ENCODE data around the gene BAG5.

The BAG5 gene

DNA sequence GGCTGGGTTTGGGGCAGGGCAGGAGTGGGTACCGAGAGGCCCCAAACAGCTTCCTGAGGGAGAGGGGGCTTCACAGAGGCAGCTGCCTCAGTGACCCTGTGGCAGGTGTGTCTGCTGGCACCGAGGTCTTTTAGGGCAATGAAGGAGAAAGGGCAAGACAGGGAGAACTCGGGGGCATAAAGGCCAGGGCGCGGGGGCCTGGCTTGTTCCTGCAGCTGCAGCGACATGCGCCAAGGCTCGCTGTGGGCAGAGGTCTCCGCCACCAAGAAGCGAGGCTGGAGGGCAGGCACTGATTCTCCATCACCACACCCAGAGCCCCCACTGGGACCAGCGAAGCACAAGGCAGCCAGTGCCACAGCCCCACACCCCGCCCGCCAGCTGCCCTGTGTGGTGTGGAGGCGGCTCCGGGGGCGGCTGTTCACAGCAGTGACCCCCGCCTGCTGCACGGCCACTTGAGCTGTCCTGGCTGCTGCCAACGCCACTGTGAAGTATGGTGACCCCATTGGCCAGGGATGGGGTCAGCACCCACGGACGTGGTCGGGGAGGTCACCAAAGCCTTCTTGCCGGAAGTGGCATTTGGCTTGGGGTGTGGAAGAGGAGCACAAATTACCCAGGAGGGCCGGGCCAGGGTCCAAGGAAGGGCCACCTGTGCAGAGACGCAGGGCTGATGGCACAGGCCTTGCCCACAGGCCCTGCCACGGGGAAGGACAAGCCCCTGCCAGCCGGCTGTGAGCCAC lies 16.4 kb downstream of the BAG5 start:
- no peak for DNase-seq

DNA sequence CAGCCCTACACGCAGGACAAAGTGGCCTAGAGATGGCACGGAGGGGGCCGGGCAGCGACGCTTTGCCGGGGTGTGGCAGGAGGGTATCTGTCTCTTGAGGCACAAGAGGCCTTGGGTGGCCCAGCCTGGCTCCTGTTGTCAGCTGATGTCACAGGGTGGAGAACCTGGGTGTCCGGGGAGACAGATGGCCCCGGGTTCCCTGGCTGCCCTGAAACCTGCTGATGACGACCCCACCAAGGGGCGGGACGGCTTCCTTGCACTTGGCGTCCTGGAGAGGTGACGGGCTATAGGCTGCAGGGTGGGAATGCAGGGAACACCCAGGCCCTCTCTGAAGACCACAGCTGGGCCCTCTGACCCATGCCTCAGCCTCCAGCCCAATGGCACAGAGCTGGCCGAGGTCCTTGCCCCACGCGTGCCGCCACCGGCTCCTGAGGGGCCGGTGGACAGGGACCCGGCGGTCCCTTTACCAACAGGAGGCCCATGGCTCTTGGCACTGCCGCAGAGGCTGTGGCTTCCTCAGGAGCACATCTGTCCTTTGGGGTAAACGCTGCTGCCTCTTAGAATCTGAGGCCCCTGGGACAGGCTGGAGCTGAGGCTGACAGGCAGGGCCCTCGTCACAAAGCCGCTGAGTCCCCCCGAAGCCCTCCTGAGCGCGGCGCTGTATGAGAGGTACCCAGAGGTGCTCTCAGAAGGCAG lies 17.1 kb downstream of the BAG5 start:
- DNase-seq: no peak

DNA sequence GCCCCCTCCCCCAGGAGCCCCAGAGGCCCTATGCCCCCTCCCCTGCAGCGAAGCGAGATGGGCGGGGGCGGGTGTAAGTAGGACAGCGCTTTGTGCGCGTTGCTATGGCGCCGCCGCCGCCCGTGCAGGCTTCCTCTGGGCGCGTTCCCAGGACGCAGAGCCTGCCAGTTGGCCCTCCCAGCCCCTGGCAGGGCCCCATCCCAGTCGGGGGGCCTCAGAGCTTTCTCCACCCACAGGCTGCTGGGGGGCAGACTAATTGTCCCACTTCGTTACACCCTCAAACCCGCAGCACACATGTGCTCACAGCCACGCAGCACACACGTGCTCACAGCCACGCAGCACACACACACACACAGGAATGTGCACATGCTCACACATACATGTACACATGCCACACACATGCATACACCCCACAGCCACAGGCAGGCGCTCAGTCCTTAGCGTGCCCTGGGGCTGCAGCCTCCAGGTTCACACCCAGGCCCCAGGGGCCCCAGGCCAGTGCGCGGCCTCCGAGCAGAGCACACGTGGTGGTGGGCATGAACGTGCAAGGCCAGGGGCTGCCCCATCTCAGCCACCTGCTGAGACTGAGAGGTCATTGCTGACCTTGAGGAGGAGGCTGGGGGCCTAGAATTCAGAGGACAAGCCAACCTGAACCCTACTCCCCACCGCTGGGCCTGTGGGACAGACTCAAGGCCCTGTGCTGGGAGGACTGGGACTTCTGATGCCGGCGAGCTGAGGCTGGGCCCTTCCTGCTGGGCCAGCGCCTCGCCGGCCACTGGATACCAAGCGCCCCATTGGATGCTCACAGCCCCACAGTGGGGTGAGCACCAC lies 17.9 kb downstream of the BAG5 start:
- no peak for DNase-seq

DNA sequence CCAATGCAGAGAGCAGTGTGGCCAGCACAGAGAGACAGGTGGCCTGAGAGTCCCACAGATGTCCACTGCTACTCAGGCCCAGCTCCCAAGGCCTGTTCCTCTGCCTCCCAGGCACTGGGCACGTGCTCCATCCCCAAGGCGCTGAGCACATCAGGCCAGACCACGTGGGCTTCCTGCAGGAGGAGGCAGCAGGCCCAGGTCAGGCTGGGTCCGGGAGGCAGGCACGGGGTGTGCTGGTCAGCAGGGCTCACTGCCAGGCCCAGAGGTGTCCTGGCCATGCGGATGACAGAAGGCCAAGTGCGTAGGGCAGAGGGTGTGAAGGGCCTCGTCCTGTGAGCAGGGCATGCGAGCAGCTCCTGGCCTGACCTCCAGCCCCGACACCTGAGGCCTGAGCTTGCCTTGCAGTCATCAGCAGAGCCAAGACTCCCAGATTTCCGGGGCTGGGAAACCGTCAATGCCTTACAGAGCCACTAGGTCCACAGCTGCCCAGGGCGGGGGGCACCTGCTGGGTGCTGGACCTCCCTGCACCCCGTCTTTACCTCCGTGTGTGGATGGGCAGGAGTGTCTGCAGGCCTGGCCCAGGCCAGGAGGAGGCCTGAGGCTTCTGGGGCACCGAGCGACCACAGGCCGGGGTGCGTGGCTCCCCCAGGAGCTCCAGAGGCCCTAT lies 18.6 kb downstream of the BAG5 start:
- no peak for DNase-seq

DNA sequence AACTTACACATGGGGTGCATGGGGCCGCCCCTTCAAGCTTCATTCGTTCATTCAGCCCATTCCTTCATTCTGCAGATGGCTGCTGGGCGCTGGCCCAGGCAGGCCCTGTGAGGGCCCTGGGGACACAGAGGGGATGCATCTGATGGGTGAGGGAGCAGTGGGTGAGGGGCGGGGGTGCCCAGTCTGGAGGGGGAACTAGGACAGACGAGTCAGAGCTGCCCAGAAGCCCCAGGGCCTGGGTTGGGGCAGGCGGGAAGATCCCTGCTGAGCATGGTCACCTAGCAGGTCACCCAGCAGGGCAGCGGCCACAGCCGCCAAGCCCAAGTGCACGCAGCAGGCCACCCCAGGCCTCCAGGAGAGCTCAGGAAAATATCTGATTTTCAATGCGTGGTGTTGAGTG lies 19.3 kb downstream of the BAG5 start:
- DNase-seq: no peak

DNA sequence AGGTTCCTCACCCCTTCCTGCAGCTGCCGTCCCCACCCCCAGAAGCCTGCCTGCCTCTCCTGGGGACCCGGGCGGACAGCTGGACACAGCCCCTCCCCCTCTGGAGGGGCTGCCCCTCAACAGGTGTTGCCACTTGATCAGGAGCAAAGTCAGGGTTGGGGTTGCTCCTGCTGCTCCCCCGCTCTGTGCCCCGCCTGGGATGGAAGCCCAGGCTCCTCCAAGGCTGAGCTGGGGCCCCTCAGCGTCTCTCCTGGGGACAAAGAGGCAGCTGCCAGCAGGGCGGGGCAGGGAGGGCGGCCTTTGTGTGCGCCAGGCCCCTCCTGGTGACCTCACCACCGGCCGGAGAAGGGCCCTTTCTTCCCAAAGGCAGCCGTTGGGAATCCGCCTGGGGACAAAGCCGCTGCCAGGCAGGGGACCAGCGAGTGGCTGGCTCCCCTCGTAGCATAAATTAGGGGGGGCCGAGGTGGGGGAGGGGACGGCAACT lies 19.8 kb downstream of the BAG5 start:
- DNase-seq: no peak

DNA sequence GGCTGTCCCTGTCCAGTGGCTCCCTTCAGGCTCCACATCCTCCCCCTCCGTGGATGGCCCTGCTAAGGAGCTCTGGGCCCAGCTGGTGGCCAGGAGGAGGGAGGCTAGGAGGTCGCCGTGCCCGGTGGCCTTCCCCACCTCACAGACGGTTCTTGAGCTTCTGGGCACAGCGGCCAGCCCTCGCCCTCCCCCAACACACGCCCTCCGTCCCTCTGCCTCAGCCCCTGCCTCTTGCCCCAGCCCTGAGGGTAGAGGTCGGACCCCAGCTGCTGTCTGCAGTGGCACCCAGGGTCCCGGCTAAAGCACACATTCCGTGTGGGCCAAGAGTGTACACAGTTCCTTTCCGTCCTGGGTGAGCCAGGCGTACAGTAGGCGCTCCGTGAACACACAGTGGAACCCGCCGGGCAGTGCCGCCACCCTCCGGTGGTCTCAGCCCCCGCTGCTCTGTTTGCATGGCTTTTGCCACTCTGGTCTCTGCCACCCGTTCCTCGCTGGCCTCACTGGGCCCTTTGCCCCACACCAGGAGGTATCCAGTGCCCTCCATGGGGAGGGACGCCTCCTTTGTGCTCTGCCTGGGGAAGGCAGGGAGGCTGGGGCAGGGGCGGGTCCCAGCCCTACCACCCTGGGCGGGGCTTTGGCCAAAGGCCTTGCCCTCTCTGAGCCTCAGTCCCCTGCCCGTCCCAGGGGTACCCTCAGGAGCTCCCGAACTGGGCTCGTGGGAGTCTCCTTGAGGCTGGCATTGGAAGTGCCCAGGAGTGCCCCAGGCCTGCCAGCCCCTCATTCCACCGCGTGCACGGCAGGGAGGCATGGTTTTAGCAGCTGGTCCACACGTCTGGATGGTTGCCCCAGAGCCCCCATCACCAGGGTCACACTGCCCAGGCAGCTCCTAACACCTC lies 20.5 kb downstream of the BAG5 start:
- no peak for DNase-seq

DNA sequence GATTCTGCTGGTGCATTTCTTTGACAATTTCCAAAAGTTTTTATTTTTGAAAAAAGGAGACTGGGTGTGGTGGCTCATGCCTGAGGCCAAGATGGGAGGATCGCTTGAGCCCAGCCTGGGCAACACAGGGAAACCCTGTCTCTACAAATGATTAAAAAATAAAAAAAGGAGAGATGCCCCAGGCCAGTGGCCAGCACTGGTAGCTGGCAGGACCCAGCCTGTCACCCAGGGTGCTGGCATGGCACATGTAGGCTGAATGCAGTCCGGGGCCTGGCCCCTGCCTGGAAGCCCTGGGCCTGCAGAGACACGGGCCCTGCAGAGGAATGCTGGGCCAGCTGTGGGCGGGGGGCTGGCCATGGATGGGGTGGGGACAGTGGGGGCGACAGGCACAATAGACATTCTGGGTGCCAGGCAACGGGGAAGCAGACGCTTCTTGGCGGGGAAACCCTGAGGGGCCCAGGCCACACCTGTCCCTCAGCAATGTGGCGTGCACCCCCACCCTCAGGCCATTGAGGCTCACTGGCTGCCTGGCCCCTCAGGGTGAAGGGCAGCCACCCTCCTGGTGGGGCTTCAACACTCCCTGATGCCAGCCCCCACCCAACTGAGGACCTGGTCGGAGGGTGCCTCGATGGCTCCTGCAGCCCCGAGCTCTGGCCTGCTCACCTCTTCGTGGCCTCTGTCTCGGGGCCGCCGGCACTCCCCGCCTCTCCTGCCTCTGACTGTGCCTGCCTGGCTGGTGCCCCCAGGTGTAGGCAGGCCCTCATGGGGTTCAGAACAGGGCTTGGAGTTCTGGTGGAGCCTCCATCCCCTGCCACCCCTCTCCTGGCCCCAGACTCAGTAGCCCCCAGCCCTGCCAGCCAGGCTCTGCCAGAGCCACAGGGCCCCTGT lies 21.4 kb downstream of the BAG5 start:
- no peak for DNase-seq

DNA sequence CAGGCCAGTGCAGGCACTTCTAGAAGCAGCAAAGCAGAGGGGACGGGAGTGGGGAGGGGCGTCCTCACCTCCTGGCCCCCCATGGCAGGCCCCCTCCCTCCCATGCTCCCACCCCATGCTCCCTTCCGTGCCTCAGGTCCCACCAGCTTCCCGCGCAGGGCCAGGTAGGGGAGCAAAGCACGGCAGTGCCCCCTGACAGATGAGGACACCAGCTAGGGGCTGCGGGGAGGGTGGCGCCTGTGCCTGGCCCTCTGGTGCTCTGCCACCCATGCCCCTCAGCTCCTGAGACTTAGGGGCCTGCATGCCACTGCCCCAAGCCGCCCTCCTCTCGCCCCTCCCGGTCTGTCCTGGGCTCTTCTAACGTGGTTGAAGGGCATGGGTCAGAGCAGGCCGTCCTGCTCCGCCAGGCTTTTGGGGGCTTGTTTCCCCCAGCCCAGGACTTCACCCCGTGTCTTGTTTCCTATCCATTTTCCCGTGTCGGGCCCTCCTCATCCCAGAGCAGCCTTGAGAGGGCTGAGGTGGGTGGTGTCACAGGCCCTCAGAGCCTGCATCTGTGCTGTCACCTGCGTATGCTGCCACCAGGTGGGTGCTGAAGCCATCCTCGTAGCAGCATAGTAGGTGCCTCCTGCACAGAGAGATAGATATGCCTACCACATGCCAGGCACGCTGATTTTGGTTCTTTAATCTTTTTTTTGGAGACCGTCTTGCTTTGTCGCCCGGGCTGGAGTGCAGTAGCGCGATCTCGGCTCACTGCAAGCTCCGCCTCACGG lies 23.2 kb downstream of the BAG5 start:
- no peak for DNase-seq

DNA sequence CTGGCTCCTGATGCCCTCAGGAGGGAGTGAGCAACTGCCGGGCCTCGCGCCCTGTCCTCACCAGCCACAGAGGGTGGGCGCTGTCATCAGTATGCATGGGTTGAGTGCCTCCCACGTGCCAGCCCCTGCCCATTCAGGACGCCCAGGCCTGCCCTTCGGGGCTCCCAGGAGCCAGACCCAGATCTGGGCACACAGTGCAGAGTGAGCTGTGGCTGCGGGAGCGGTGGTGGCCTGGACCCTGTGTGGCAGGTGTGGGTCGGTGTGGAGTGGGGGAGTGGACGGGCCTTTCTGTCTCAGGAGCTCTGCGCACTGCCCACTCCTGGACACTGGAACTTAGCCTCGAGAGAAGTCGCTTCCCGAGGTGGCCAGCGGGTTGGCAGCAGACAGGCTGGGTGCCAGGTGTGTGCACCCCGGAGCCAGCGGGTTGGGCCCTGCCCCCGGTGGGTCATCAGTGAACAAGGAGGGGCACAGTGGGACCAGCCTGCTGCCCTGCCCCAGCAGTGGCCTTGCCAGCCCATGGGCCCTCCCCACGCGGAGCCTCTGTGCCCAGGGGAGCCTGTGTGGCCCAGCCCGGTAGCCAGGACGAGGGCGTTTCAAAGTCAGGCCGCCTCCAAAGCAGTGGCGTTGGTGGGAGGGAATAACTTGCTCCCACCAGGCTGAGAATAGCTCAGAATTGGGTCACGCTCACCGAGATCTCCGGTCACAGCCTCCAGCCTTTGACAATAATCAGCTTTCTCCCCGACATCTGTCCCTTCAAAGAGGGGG lies 24.0 kb downstream of the BAG5 start:
- DNase-seq: no peak

DNA sequence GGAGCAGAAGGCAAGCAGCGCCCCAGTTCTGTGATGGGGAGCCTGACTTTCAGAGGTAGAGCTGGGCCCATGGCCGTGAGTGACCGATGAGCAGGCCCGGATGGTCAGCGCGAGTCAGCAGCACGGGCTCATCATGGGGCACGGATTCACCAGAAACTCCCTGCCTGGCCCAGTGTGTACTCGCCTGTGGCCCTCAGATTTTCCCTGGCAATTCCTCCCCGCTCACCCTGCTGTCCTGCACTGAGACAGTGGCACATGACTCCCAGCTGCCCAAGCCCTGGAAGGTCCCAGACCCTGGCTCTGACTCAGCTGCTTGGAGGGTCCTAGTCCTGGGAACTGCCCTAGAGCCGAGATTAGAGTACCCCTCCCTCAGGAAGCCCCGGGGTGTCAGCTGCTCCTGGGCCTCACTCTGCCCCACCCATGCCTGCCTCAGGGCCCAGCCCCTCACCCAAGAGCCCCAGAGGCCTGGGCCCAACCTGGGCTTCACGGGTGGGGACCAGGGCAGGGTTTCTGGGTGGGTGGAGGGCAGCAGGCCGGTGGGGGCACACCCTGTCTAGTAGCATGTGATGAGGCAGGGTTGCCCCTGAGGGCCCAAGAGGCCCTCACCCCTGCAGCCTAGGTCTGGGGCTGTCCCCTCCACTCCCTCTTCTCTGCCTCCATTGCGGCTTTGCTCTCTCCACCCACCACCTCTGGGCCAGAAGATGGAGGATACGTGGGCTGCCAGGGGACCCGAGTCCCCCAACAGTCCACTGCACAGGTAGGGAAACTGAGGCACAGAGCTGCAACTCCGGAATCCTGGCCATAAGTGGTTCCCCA lies 25.1 kb downstream of the BAG5 start:
- DNase-seq: no peak

DNA sequence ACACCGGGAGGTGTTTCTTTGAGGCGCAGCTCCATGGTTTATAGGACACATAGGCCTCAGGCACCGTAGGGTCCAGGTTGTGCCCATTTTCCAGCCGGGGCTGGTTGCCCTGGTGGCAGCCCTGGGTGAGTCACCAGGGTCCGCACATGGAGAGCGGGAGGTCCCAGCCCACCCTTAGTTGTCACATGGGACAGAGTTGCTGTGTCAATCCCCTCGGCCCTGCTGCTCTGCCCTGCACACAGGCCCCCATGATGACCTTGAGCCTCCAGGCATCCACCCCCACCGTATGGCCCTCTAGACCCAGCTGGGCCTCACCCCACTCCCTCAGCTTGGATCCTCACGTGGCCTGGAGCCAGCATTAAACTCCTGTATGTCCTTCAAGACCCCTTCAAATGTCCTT lies 25.8 kb downstream of the BAG5 start:
- DNase-seq: no peak

DNA sequence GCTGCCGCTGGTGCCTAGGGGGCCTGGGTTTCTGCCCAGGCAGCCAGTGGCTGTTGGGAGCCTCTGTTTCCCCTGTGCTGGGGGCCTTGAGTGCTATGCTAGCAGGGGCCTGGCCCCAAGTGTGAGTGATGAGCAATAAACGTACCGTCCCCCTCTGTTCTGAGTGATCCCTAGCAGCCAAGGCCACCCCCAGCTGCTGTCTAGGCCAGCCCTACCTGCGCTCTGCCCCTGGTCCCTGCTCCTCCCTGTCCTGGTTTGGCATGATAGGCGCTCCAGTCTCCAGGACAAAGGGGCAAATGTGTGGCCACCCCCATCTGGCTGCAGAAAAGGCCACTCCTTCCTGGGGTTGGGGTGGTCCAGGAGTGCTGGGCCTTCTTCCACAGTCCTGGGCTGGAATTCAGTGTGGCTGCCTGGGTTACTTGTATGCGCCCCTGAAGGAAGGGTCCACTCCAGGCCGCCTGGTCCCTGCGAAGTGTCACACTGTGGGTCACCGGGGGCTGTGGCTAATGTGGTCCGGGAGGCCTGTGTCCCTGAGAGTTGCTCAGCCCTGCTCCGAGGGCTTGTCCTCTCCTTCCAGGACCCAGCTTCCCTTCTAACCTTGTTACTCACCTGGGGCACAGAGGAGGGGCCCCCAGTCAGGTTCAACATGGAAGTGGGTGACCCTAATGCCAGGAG lies 26.4 kb downstream of the BAG5 start:
- no peak for DNase-seq

DNA sequence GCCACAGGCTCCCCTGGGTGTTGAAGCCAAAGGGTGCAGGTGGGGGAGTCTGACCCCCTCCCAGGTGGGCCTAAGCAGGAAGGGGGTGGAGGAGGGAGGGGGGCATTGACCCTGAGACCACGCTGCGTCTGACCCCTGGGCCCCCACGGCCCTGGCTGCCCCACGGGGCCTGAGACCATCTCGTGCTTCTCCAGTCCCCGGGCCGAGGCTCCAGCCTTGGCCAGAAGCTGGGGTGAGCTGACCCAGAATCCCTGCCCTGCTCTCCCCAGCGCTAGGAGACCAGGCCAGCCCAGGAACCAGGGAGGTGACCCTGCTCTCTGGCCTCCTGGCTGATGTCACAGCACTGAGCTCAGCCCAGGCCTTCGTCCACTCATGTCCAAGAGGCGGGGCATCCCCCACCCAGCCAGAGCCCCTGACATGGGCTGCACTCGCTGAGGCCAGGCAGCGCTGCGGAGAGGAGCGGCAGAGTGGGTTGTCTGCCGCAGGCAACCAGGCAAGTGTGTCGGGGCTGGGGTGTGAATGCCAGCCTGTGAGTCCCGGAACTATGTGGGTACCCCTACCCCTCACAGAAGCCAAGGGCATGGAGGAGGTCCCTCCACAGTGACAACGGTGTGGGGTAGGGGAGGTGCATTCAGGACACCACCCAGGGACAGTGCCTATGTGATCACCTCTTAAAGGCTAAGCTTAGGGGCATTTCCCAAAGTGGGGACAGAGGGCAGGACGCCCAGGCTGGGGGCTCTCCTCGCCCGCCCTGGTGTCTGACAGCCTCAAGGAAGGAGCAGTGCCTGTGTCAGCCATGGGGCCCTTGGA lies 27.2 kb downstream of the BAG5 start:
- no peak for DNase-seq

DNA sequence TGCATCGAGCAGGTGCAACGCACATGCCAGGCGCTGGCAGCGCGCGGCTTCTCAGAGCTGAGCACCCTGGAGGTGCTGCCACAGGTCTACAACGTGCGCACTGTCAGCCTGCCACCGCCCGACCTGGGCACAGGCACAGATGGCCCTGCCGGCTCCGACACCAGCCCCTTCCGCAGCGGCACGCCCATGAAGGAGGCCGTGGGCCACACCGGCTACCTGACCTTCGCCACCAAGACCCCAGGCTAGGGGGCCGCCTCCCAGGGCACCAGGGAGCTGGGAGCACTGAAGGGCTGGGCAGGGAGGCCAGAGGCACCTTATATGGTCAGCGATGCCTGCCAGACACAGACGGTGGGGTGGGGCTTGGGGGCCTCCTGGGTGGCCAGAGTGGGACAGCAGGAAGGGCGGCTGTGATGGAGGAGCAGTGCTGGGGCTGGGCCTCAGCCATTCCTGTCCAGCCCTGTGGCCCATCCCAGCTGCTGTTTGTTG lies 27.8 kb downstream of the BAG5 start:
- DNase-seq: no peak

DNA sequence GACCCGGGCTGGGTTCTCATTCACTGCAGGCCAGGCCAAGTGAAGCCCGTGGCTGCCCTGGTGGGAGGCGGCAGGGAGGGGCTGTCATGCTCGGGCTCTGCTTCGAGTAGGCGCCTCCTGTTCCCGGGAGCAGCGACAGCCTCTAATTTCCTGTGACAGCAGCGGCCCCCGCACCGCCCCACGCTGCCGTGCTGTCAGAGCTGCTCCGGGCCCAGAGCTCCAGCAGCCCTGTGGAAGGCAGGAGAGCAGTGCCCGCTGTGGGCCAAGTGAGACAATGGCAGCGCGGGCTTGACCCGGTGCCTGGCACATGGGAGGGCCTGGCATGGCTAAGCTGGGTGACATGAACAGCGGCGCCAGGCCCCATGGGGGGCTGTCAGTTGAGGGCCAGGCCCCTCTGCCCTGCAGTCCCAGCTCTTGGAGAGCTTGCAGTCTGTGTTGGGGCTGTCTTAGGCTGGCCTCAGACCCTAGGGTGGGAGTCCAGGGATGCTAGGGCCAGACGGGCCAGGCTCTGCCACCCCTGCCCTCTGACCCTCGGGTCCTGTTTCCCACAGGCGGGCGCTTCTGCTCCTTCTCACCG lies 28.4 kb downstream of the BAG5 start:
- no peak for DNase-seq
